Skeletal muscle cell (primary cell): ENCODE data around the gene GLYATL1.
A peak's percentile ranks its signal among the peaks of the same experiment; 100 is the strongest.

Experiments used
- DNase-seq: peaks from one replicate; pipeline ENCODE4 v3.0.0-alpha.2; 2010; ENCODE audit warnings: low read depth
- H3K4me3 ChIP-seq: 2 replicates; pipeline ENCODE4 v1.5.1; 2011; ENCODE audit warnings: low read depth, mild to moderate bottlenecking, control low read depth, low read length, moderate library complexity

The GLYATL1 gene, protein sequence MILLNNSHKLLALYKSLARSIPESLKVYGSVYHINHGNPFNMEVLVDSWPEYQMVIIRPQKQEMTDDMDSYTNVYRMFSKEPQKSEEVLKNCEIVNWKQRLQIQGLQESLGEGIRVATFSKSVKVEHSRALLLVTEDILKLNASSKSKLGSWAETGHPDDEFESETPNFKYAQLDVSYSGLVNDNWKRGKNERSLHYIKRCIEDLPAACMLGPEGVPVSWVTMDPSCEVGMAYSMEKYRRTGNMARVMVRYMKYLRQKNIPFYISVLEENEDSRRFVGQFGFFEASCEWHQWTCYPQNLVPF

DNA sequence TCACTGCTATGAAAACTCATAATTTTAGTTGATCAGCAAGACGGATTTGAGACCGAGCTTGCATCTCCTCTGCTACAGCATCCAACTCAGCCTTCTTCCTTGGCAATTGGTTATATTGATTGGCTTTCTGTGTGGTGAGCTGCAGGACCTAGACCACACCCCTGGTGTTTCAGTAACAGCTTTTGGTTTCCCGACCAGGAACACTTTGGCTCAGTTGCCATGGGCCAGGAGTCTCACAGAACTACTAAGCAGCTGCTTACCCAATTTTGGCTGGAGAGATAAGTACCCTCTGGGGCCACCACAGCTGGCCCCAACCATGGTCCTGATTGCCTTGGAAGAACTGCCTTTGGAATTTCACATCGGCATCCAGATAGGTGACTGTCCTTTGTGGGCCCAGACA, at the start of gene GLYATL1:
GLYATL1 (plus strand) TSS at position 212 of the 400 bp plus-strand sequence. CDS start 7,600 bp downstream, outside the sequence.
- no peak within 1 kb of the TSS for H3K4me3 ChIP-seq
- no peak for DNase-seq

DNA sequence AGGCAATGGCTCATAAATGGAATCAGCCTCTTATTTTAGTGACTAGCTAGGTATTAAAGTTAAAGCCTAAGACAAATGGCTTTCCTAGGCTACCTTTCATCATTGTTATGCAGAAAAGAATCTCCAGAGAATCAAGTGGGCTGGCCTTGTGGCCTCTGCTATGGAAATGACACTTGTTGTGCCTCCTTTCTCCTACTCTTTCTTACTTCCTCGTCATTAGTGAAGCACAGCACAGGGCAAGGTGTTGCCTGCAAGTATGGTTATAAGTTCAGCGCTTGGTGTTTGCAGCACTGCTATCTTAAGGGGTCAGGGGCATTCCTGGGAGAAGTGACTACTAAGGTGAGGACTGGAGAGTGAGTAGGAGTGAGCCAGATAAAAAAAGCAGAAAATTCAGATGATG, 45.4 kb upstream of the GLYATL1 start:
- H3K4me3 ChIP-seq, result no peak overlapping the region
- DNase-seq, result no peak

DNA sequence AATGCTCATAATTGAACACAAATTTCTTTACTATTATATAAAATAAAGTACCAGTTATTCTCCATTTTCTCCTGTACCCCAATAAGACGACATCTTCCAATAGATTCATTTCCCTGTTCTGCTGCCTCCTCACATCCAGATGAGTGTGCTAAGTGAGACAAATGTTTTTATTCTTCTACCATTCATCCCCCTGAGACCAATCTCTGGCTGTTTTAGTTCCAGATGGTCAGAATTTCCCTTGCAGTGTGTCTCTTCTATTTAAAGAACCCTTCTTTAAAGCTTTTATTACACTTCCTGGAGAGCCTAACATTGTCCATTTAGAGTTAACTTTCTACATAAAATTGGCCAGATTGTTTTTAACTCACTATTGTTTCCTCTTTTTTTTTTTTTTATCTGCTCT, 41.2 kb upstream of the GLYATL1 start:
- no peak for DNase-seq
- H3K4me3 ChIP-seq, result no peak overlapping the region

DNA sequence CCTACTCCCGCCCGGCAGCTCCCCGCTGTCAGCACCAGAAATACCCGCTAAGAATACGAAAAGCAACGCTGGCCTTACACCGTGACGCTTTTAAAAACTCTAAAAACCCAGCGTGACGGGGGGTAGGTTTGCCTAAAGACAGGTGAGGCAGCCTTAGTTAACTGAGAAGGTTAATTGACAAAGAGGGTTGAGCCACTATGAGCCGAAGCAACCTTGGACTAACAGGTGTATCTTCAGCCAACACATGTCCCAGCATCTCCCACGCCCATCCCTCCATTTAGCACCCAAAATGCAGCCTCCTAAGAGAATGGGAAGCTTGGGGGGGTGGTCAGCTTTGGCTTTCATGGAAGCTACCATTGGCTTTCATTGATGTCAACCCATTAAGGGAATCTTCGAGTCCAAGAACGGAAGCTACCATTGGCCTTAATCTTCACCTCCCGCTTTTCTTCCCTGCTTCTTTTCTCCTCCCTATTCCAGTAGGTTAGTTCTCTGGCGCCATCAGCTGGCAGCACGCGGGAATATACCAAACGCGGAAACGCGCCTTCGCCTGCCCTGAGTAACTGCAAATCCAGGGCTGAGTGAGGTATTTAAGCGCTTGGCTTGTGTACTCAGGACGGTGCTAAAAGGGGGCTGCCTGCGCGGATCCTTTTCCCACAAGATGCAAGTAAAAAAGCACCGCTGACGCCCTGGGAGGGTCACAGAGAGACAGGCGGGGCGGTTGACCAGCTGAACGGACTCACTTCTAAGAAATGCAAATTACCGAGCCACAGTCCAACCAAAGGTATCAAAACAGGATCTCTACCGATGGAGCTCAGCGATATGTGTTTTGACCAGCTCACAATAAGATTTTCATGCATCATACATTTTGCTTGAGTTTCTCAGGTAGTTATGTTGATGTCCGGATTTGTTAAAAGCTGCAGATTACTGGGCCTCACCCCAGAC, 38.5 kb upstream of the GLYATL1 start:
- no peak for DNase-seq
- H3K4me3 ChIP-seq, result peak overlapping the region; percentile 8

GRCh38 chr11:58902881-58903280, 36.4 kb upstream of the GLYATL1 start:
- DNase-seq, result no peak
- no peak overlapping the region for H3K4me3 ChIP-seq

GRCh38 chr11:58905011-58905720, 34.1 kb upstream of the GLYATL1 start:
- peak overlapping the region; percentile 66 for H3K4me3 ChIP-seq
- DNase-seq, result no peak

DNA sequence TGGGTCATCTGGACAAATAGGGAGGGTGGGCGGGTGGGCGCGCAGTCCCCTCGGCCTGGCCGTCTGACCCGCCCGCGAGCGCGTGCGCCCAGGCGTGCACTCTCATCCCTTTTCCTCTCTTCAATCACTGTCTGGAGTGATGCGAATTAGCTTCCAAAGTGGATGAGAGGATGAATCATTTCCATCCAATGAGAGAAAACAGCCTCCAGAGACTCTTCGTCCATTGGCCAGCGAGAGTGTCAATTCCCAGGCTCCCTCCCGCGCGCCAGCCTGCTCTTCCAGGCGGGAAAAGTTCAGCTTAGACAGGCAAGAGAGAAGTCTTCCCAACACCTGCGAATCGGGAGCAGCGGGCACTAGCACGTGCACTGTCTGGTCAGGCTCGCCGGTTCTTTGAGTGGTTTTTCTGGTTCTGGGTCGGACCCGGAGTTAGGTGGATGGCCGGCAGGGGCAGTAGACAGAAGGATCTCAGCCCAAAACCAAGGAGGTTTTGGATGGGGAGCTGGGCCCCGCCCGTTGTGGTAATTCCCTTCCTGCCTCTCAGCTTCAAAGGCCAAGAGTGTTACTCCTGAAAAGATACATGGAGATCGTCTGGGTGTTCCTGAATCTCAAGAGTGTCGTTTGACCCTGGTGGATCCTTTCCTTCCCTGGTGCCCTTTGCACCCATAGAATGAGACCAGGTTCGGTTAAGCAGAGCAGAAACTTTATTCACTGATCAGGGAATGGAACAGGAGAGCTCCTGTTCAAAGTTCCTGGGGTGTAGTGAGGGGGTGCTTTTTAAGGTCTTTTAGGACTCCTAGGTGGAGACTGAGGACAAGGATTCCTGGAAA, 33.4 kb upstream of the GLYATL1 start:
- peak overlapping the region; percentile 66 for H3K4me3 ChIP-seq
- DNase-seq, result peak; percentile 80

GRCh38 chr11:58907780-58908179, 31.5 kb upstream of the GLYATL1 start:
- DNase-seq, result no peak
- no peak overlapping the region for H3K4me3 ChIP-seq

- H3K4me3 ChIP-seq, result no peak overlapping the region
- DNase-seq, result no peak
Measured at GRCh38 chr11:58912124-58912523, 27.2 kb upstream of the GLYATL1 start.

GRCh38 chr11:58913685-58914084, 25.6 kb upstream of the GLYATL1 start:
- no peak for DNase-seq
- no peak overlapping the region for H3K4me3 ChIP-seq

GRCh38 chr11:58914821-58915543, 24.3 kb upstream of the GLYATL1 start:
- H3K4me3 ChIP-seq, result no peak overlapping the region
- DNase-seq, result no peak

DNA sequence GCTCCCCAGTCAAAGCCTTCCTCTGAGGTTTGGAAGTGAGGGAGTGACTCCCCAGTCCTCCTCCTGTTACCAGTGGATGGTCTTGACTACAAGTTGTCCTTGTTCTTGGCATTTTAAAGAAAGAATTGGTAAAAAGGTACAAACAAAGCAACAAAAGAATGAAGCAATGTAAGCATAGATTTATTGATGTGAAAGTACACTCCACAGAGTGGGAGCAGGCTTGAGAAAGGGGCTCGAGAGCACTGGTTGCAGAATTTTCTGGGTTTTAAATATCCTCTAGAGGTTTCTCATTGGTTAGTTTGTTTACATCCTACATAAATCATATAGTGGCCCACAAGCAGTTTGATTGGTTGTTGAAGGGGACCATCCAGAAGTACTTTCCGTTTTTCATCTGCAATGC, 22.7 kb upstream of the GLYATL1 start:
- H3K4me3 ChIP-seq, result no peak overlapping the region

GRCh38 chr11:58917159-58917783, 22.0 kb upstream of the GLYATL1 start:
- H3K4me3 ChIP-seq, result no peak overlapping the region
- DNase-seq, result no peak

More for the DNA sequence above, 22.7 kb upstream of the GLYATL1 start:
- no peak for DNase-seq

GRCh38 chr11:58919561-58919960, 19.7 kb upstream of the GLYATL1 start:
- no peak overlapping the region for H3K4me3 ChIP-seq

DNA sequence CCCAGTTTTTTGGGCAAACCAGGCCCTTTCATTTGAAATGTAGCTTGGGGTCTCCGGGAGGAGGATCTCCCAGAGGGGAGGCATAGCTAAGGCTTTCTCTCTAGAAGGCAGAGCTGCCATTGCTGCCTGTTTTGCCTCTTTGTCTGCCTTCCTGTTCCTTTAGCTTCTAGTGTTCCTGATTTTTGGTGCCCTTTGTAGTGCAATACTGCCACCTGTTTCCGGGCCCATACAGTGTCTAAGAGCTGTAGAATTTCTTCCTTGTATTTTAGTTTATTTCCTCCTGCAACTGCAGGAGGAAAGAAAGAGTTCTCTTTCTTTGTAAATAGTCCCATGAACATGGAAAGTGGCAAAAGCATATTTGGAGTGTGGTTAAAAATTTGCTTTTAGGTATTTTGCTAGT, 19.3 kb upstream of the GLYATL1 start:
- no peak overlapping the region for H3K4me3 ChIP-seq
- DNase-seq, result no peak

More at GRCh38 chr11:58919561-58919960, 19.7 kb upstream of the GLYATL1 start:
- DNase-seq, result no peak

- H3K4me3 ChIP-seq, result no peak overlapping the region
- DNase-seq, result no peak
Measured at GRCh38 chr11:58921778-58922390, 17.4 kb upstream of the GLYATL1 start.

DNA sequence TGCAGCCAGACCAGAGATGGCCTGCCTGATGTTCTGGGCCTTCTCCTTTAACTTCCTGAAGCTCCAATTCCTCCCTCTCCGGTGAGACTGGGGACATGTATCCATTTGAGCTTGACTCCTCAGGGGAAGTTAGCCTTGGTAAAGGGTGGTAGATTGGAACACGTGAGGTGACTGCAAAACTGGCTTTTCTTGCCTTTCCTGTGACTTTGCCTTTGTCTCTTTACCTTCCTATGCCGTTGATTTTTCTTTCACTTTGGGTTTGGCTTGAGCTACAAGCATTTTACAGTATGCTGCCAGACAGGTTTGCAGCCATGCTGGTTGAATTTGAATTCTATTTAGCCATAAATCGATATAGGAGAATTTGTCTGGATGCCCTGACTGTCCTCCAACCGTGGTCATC, 16.8 kb upstream of the GLYATL1 start:
- no peak overlapping the region for H3K4me3 ChIP-seq
- no peak for DNase-seq
